Measurements from ENCODE around the gene ST6GALNAC3.
"Not testable (repeated sequence)": the region's sequence is repeated elsewhere in the genome, so short reads cannot be mapped to it uniquely, and the experiment has no call there.

The ST6GALNAC3 gene

DNA sequence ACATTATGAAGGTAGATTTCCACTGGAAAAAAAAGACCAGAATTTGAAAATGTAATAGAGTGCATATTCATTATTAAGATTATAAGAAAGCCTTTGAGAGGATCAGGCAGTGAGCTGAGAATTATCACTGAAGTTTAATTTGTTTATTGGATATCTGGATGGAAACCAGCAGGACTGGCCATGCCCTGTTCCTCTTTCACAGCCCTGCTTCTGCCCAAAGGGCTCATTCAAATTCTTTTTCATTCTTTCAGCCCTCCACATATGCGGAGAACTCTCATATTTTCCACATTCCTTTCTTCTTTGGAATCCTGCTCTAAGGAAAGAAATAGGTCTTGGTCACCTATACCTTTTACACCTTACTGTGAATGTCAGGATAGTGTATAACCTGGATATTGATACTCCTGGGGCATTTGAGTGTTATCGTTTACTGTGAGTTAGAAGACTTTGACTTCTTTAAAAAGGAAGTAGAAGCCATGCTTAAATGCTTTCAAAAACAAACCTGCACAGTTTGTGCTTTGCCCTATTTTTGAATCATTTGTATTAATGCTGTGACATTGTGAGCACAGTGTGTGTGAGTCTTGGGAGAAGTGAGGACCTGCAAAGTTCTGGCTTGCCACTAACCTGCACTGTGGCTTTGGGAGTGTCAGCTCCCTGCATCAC is 35.5 kb downstream of the ST6GALNAC3 start:
- DNase-seq, result no peak

DNA sequence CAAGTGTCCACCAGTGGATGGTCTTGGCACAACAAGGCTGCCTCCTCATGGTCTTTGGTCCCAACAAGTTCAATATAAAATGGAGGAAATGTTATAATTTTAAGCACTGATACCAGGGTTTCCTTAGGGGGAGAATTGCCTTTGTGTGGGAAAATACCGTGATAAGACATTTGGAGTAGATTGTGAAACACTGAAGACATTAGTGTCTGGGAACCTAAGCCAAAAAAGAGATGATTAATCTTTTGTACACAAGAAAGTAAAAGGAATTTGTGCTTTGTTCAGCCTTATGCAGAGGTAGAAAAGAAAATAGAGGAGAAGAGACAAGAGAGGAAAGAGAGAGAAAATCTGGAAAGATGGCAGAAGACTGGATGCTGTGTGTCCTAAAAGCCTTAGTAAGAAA is 36.1 kb downstream of the ST6GALNAC3 start:
- DNase-seq, result no peak

DNA sequence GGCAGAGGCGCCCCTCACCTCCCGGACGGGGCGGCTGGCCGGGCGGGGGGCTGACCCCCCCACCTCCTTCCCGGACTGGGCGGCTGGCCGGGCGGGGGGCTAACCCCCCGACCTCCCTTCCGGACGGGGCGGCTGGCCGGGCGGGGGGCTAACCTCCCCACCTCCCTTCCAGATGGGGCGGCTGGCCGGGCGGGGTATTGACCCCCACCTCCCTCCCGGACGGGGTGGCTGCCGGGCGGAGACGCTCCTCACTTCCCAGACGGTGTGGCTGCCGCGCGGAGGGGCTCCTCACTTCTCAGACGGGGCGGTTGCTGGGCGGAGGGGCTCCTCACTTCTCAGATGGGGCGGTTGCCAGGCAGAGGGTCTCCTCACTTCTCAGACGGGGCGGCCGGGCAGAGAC is 37.8 kb downstream of the ST6GALNAC3 start:
- not testable (repeated sequence) for DNase-seq

DNA sequence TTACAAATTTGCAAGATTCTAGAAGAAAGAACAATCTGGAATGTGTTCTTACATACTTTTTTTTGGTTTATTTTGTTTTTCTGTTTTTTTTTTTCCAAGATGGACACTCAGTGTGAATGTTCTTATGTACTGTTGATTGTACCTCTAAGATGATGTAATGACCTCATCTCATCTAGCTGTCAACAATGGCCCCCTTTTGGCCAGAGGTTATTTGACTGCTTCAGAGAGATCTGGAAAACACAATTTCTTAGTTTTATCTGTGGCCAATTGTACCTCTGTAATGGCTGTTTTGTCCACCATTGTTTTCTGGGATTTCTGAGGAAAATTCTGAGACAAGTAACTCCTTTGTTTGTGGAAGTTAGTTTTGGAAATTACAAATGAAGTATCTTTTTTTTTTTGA is 38.9 kb downstream of the ST6GALNAC3 start:
- no peak for DNase-seq

DNA sequence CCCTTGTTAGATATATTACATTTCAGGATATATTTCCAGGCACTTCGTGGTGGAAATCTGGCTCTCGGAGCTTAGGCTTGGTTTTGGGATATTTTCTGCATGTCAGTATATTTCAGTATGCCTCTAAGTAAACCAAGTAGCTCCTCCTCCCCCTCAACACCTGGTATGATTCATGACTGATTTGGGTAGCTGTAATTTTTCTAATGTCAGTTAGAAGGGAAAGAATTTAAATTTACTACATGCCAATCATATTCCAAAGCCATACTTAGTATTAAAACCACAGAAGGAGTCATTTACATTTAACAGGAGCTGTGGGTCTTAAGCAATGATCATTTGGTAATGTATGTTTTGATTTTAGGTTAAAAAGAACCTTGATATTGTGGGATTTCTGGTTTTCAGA is 40.6 kb downstream of the ST6GALNAC3 start:
- DNase-seq, result no peak

DNA sequence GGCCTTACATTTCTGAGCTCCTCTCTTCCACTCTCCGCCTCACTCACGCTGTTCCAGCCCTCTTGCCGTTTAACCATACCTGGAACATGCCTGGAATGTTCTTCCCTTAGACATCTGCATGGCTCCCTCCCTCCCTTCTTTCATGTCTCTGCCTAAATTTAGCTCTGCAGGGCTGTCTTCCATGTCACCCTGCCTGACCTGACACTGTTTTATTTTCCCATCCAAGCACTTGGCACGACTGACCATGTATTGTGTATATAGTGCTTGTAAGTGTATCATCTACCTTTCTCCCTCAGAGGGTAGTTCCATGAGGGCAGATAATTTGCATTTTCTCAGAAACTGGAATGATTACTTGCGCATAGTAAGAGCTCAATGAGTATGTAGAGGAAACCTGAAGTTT is 47.3 kb downstream of the ST6GALNAC3 start:
- DNase-seq, result no peak

DNA sequence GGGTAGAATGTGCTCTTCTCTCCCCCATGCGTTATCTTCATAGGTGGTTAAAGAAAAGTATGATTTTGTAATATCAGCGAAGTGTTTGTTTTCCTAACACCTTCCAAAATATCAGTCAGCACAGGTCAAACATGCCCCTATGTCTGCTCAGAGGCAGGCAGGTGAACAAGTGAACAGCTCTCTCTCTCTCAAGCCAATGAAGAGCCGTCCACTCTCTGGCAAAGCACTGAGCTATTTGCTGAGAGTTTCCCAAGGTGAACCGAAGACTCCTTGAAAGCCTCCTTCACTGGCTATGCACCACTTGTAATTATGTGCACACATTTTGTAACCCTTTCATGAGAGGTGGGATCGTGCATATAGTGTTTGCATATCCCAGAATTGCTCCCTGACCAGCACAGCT is 47.7 kb downstream of the ST6GALNAC3 start:
- no peak for DNase-seq

DNA sequence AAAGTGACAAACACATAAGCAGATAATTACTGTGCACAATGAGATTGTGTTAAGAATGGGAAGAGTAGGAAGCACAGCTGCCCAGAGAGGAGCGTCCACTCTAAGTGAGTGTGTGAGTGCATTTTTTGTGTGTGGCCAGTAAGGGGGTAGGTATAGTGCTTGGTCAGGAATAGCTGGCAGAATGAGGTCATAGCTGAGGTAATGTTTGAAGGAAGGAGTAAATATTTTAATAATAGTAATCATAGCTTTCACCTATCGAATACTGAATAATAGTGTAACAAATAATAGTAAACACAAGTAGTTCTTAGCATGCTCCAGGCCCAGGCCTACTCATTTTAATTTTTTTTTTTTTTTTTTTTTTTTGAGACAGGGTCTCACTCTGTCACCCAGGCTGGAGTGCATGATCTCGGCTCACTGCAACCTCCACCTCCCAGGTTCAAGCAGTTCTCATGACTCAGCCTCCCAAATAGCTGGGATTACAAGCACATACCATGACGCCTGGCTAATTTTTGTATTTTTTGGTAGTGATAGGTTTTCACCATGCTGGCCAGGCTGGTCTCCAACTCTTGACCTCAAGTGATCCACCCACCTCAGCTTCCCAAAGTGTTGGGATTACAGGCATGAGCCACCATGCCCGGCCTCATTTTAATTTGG is 49.0 kb downstream of the ST6GALNAC3 start:
- DNase-seq, result not testable (repeated sequence)

DNA sequence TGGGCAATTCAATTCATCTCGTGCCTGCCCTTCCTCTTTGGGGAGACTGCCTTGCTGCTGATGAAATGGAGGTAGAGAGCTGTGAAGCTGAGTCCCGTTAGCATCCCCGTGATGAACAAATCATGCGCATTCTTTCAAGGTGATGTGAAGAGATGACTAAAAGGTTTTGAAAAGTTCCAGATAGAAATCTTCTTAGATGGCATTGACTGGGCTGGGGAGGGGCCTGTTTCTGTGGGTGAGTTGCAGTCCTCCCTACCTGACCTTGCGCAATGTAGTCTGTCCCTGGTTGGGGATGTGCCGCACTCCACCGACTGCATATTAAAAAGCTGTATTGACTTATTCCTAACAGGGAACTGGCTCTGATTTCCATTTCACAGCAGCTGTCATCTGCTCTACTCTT is 49.6 kb downstream of the ST6GALNAC3 start:
- no peak for DNase-seq

DNA sequence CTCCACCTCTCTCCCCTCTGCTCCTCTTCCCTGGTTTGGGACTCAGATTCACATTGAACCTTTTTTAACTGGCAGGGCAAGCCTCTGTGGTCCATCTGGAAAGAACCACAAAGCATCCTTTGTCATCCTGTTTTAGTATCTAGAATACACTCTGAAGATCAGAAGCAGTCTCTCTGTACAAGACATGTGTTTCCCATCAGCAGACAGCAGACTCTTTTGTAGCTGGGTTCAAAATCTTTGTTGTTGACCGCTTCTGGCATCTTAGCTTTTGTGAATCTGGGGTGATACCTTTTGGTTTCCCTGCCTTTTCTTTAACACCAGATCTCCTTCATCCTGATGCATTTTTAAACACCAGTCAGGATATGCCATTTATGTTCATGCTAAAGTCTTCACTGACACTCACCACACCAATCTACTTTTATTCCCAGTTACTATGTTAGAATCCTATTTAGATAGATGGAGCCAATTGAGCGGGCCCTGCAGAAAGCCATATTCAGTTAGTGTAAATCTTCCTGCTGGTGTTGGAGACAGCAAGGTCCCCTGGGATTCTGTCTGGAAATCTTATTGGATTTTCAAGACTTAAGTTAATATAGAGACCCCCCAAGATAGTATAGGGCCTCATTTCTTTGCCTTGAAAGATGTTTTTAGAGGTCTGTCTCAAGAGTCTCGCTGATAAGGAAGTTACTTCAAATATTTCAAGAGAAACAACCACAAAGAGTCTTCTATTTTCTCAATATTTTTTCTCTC is 51.1 kb downstream of the ST6GALNAC3 start:
- DNase-seq, result no peak

DNA sequence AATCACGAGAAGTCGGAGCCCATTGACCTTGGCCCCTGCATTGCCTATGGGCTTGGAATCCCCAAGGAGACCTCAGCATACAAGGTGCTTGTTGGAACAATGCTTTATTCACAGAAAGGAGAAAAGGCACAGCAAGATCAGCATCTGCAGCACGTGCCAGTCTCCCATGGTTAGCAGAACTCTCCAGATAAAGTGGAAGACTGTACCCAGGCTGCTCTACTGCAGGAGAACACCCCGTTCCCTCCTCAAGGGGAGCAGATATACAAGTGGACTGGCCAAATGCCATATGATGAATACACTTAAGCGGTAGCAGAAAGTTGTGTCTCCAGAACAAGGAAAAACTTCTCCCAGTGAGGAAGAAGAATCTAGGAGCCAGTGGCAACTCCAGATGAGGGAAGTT is 53.5 kb downstream of the ST6GALNAC3 start:
- no peak for DNase-seq

DNA sequence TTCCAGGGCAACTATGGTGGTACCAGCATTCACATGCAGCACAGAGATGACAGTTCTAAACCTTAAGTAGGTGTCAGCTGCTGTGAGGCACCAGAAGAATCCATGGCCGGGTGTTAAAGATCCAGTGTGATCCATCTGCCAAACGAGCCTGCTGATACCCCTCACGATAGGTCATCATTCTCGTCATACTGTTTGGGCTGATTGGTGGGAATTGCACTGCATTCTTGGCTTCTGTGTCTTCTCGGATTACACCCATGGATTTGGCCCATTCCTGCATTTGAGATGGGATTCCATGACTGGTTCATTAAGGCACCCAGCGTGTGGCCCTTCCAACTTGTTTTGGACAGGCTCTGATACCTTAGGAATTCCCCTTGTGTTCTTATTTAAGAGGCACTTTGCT is 55.2 kb downstream of the ST6GALNAC3 start:
- no peak for DNase-seq

DNA sequence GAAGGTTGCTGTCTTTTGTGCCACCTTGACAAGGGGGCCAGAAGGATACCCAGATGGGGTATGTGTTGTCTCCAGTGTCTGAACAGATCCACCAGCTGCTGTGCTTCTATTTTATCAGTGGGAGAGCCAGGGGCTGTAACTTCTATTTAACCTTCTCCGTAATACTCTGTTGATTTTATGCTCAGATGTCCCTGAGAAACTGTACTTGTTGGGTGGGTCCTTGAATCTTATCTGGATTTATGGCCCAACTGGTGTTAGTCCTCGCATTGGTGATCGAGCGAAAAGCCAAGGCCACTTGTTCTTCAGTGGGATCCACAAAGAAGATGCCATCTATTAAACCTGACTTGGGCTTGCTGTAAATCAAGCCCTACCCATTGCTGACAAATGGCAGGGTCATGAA is 56.4 kb downstream of the ST6GALNAC3 start:
- DNase-seq, result no peak

DNA sequence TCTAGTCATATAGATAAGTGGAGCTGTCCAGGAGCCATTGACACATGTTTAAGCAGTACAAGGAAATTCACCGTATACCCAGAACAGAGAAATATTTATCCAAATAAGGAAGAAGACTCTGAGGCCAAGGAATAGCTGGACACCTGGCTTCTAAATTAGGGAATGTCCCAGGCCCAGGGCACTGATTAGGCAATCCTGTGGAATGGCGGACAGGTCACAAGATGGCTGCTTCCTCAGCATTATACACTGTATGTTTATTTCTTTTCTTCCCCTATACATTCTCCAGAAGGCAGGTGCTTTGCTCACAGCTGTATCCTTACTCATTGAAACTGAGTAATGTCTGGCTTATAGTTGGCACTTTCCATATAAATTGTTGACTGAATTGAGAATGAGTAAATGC is 59.4 kb downstream of the ST6GALNAC3 start:
- DNase-seq, result no peak

DNA sequence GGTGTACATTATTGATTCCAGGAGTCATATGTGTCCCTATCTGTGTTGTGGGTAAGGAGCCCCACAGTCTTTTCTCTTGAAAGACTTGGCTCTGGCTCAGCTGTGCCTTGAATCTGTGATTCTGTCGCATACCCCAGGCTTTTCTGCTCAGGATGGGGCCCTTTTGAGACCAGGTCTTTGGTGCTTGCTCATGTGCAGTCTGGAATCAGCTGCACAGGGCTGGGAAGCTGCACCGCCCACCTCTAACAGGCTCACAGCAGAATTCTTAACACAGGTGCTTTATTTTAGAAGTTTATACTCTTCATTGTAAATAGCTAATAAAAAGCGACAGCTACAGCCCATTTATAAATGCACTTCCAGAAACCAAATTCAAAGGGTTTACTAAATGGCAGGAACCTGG is 61.3 kb downstream of the ST6GALNAC3 start:
- DNase-seq, result no peak

DNA sequence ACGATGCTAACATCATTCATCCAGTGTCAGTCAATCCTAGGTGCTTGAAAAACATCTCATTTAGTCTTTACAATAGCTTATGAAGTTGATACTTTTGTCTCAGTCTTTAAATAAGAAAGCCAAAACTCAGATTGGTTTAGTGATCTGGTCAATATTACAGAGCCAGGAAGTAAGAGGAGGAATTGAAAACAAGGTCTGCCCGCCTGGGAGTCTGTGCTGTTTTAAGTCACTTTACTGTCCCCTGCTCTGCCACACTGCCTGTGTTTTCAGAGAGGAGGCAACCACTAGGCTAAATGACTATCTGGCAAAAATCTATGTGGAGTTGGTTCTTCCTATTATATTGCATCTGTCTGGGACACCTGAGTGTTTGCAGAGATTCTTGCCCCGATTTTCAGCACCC is 62.3 kb downstream of the ST6GALNAC3 start:
- no peak for DNase-seq

DNA sequence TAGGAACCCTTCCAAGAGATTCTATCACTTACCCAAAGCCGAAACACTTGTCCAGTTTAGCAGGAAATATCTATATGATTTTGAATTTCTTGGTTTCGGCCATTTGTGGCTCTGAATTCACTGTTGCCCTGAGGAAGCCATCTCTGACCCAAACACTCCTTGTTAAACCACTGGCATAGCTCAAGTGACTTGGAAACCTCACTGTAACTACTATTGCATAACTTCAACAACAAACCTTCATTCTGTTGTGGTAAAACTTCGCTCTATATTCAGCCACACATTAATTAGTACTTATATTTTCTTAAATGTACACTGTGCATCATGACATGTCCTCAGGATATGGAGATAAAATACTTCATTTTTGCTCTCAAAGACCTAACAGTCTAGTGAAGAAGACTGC is 63.2 kb downstream of the ST6GALNAC3 start:
- no peak for DNase-seq

DNA sequence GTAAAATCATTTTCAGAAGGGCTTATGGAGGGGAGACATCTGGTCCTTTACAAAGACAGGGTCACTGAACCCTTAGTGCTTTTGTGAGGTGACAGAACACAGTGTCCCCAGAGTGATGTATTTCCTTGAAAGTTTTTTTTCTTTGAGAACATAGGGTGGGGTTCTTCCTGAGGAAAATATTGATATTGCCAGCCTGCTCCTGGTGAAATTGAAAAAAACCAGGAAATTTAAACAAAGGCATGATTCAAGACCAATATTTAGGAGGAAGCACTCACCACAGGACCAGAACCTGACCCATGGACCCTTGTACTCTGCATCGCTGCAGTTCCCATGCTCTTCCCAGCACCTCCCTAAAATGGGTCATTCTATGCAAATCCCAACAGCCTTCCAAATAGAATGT is 63.7 kb downstream of the ST6GALNAC3 start:
- no peak for DNase-seq

DNA sequence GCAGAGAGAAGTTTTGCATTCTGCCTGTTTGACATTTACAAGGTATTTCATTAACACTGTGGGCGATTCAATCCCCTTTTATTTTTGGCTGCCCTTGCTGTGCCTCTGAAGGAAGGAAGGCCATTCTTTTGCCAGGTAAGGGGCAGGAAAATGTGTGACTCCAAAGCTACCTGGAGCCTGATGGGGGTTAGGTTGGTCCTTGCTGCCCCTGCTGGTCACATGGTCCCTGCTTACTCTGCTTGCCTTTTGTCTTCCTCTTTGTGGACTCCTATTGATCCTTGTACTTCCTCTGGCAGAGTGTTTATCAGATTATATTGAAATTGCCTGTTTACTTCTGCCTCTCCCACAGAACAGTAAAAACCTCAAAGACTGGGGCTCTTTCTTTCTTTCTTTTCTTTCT is 65.7 kb downstream of the ST6GALNAC3 start:
- no peak for DNase-seq

DNA sequence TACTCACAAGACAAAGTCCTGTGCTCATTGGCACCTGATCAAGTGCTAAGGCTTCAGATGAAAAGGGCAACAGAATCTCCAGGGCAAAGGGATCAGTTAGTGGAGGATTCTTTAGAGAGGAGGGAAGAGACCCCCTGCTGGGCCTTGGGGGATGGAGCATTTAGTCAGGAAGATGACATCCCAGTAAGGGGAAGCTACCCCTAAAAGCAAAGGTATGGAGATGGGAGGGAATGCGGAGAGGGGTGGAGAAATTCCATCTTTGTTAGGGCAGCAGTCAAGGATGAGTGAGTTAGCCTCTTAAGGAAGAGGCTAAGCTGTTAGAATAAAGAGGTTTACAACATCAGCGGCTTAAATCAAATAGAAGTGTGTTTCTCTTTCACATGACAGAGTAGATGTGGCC is 67.4 kb downstream of the ST6GALNAC3 start:
- no peak for DNase-seq

DNA sequence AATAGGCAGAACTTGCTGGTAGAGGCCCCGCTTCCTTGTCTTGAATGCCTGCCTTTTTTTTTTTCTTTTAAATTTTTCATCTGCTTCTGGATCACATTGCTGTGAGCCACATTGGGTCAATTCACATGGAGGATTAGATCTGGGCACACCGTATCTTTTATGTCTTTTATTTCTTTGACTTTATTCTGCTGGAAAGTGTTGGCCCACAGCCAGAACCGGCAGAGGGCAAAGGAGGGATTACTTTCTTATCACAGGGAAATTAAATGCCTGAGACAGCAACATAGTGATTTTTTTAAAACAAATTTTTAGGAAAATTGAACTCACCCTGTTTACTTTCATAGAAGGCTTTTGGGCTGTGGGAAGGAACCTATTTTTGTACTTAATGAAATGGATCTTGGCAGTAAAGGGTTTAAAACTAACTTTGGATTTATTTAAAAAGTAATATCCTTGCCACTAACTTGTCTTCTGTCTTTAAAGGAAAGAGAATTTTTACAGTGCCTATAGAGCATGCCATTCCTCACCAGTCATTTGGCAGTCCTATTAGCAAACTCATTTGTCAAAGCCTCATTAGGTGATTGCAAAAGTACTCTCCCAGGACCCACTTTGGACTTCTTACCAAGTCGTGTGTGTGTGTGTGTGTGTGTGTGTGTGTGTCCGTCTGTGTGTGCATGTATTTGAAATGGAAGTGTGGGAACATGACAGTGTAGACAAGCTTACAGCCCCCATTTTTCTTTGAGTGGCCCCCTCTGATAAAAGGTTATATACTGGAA is 68.4 kb downstream of the ST6GALNAC3 start:
- DNase-seq, result no peak

DNA sequence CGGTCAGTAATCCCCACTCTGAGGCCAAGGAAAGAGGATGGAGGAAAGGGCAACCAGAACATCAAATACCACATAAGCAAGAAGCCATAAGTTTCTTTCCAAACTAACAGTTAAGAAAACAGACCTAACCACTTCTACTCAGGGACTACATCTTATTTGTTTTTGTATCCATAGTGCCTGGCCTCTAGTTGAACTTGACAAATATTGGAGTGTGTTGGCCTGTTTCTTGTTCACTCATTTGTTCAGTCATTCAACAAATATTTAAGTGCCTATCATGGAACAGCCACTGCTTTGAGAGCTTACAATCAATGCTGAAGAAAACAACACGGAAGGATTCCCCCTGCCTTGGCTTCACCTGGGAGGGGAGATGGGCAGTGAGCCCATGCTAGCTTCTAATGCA is 69.7 kb downstream of the ST6GALNAC3 start:
- no peak for DNase-seq

DNA sequence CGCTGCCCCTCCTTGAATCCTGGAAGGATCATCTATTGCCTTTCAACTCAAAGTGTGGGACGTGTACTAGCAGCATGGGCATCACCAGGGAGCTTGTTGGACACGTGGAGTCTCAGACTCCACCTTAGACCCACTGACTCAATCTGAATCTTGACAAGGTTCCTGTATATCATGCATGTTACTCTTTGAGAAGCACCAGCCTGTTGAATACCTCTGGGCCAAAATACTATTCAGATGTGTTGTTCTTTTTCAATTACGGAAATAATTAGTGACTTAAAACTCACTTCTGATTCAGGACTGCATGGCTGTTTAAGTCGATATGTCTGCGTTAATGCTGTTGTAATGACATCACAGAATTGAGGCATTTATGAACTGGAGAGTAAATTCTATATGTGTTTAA is 70.8 kb downstream of the ST6GALNAC3 start:
- DNase-seq, result no peak

DNA sequence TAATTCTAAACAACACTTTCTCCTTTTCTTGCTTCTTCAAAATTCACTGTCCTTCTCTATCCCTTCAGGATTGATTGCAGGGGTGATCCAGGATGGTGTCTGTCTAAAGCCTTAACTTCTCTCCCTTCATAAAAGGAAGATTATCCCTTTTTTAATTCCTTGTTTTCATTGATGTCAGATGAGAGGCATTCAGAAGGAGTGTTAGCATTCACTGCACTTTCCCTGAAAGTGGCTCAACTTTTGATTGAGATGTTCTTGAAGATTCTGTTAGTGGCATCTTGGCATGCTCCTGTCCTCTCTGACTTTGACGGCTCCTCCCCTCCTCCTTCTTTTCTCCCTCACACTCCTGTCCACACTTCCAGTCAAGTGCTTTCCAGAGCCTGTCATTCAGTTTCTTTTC is 71.6 kb downstream of the ST6GALNAC3 start:
- DNase-seq, result no peak

Measured in NCI-H446 (cell line).